Activated naive CD8-positive, alpha-beta T cell treated with anti-CD3 and anti-CD28 coated beads, Interleukin-2, amount 50 U/mL, for 16 hours (primary cell): ENCODE data around the gene FAR1.
"Not testable (repeated sequence)": the region's sequence is repeated elsewhere in the genome, so short reads cannot be mapped to it uniquely, and the experiment has no call there.

Source experiments
- DNase-seq: peaks from one replicate; pipeline ENCODE4 v3.0.0-alpha.2; 2020; ENCODE audit warnings: low read depth, low spot score

Gene FAR1

GRCh38 chr11:13705710-13706109 is 37.2 kb downstream of the FAR1 start:
- no peak for DNase-seq

- no peak for DNase-seq
Observed at GRCh38 chr11:13713982-13714381, 45.5 kb downstream of the FAR1 start.

GRCh38 chr11:13717331-13717730 is 48.9 kb downstream of the FAR1 start:
- DNase-seq, result no peak

- DNase-seq, result no peak
Observed at GRCh38 chr11:13718394-13718793, 49.9 kb downstream of the FAR1 start.

- DNase-seq, result no peak
Observed at GRCh38 chr11:13720940-13721339, 52.5 kb downstream of the FAR1 start.

GRCh38 chr11:13721760-13722159 is 53.3 kb downstream of the FAR1 start:
- DNase-seq, result no peak

- DNase-seq, result no peak
Observed at GRCh38 chr11:13726456-13726855, 58.0 kb downstream of the FAR1 start.

GRCh38 chr11:13728076-13728475 is 59.6 kb downstream of the FAR1 start:
- DNase-seq, result no peak

GRCh38 chr11:13734530-13734929 is 66.1 kb downstream of the FAR1 start:
- DNase-seq, result no peak

- no peak for DNase-seq
Observed at GRCh38 chr11:13745165-13745564, 76.7 kb downstream of the FAR1 start.

- DNase-seq, result not testable (repeated sequence)
Observed at GRCh38 chr11:13753316-13753715, 84.8 kb downstream of the FAR1 start.

GRCh38 chr11:13759050-13759449 is 90.6 kb downstream of the FAR1 start:
- no peak for DNase-seq

GRCh38 chr11:13760115-13760514 is 91.6 kb downstream of the FAR1 start:
- no peak for DNase-seq

- no peak for DNase-seq
Observed at GRCh38 chr11:13761250-13761649, 92.8 kb downstream of the FAR1 start.

- DNase-seq, result no peak
Observed at GRCh38 chr11:13761716-13762115, 93.2 kb downstream of the FAR1 start.

- DNase-seq, result no peak
Observed at GRCh38 chr11:13762718-13763117, 94.2 kb downstream of the FAR1 start.

GRCh38 chr11:13763341-13763740 is 94.9 kb downstream of the FAR1 start:
- no peak for DNase-seq

GRCh38 chr11:13765886-13766285 is 97.4 kb downstream of the FAR1 start:
- no peak for DNase-seq

- DNase-seq, result no peak
Observed at GRCh38 chr11:13767471-13767870, 99.0 kb downstream of the FAR1 start.

GRCh38 chr11:13769188-13769587 is 100.7 kb downstream of the FAR1 start:
- no peak for DNase-seq

- DNase-seq, result no peak
Observed at GRCh38 chr11:13771151-13771550, 102.7 kb downstream of the FAR1 start.

- DNase-seq, result no peak
Observed at GRCh38 chr11:13772223-13773046, 104.0 kb downstream of the FAR1 start.

- no peak for DNase-seq
Observed at GRCh38 chr11:13775471-13775870, 107.0 kb downstream of the FAR1 start.
